HG02623 (cell line): ENCODE results near the gene MYO5C.
A peak's percentile ranks its signal among the peaks of the same experiment; 100 is the strongest.

Experiments used
- ATAC-seq: cut with Tn5 transposase; IDR thresholded peaks from one replicate; pipeline ENCODE4 v1.9.1; 2021; ENCODE audit warnings: moderate library complexity; ENCODE audit not compliant: unreplicated experiment

Gene MYO5C

DNA sequence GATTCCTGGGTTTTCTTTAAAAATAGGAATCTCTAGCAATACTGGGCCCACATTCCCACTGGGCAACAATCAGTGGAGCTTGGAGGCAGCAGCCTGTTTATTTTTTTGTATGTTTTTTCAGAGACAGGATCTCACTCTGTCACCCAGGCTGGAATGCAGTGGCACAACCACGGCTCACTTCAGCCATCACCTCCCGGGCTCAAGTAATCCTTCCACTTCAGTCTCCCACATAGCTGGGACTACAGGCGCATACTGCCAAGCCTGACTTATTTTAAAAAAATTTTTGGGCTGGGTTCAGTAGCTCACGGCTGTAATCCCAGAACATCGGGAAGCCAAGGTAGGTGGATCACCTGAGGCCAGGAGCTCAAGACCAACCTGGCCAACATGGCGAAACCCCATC is 75.4 kb downstream of the MYO5C start:
- ATAC-seq = no peak

DNA sequence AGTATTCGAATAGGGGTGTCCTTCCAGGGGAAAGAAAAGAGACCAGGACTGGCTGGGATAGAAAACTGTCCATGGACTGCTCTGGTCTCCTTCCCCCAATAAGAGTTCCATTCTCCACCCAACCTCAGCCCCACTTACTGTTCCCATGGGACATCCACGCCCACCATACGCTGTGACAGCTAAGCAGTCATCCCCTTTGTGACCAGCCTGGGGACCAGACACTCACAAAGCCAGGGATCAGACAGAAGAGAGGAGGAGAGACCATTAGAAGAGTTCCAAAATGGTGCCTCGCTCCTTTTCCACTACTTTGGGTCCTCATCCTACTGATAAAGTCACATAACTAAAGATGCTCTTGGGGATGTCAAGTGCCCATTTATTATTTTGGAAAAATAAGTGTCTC is 76.8 kb downstream of the MYO5C start:
- no peak for ATAC-seq

DNA sequence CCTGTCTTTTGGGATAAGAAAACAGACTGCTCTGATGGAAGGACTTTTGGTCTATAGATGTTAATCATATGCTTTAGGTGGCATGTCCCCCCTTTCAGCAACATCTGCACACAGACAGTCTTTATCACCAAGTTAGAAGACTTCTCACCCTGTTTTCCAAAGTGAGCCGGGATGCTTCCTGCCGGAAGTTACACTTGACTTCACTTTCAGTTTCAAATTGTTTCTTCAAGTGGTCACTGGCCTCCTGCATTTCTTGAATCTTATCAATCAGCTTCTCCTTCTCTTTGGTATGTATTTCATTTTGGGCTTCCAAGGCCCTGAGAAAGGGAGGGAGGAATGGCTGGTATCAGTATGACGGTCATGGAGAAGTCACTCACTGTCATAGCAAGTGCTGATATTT is 77.2 kb downstream of the MYO5C start:
- no peak for ATAC-seq

DNA sequence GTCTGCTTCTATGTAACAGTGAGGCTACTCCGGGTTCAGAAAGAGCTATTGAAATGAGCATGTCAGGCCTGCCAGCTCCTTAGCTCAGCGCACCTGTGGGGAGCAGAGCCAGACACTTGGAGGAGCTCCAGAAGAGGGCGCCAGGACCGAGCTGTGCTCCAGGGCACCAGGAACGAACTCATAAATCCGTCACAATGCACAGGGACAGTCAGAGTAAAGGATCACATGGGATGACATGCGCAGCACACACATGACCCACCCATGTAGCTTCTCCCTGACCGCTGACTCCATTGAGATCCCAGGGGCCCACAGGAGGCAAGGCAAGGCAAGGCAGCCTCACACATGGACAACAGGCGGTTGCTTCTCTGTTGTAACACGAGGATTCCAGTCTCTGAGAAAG is 78.4 kb downstream of the MYO5C start:
- no peak for ATAC-seq

DNA sequence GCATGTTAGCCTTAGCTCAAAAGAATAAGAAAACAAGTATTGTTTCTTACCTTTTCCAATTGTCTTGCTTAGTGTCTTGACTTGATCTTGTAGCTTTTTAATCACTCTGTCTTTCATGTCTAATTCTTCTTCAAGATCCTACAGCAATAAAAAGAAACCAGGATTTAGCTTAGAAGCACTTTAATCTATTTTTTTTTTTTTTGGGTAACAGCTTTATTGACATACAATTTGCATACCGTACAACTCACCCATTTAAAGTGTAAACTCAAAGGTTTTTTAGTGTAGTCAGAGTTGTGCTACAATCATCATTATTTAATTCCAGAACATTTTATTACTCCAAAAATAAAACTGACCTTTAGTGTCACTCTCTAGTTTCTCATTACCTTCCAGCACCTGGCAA is 81.1 kb downstream of the MYO5C start:
- ATAC-seq = no peak

DNA sequence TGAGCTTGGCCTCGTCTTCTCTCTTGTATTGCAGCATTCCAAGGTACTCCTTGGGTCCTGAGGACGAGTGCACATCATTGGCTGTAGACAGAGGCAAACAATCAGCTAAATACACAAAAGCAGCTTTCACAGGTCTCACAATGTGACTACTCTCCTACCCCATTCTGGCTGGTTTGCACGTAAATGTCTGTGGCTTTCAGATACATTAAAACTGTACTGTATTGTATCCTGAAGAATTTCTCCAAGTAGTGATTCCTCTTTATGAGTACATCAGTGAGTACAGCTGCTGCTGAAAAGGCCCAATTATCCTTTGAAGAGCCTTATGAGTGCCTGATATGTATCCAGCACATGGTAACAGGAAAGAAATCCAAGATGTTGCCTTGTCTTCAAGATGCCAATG is 82.4 kb downstream of the MYO5C start:
- no peak for ATAC-seq

DNA sequence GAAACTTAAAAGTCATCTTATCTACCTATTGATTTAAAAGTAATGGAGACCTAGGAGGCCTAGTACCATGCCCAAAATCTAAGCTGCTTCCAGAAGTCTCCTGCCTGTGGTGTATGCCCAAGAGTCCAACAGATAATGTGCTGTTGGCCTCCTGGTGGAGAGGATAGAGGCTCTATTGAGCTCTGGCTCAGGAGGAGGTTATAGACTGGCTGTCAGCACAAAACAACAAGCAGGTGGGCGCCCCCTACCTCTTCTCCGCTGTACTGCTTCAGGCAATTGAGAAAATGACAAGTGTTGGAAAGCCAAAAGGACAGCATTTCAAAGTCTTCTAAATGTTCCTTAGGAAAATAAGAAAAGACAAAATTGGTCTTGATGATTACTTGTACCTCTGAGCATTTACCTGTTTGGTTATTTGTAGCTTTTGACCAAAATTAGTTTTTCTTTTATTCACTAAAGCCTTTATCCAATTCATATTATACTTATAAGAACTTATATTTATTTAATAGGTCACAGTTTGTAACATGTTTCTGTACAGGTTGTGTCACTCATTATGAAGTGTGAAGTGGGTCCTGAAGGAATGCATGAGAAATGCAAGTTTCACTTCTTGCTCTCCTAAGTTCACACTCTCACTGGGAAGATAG is 87.2 kb downstream of the MYO5C start:
- peak; percentile 64 for ATAC-seq

DNA sequence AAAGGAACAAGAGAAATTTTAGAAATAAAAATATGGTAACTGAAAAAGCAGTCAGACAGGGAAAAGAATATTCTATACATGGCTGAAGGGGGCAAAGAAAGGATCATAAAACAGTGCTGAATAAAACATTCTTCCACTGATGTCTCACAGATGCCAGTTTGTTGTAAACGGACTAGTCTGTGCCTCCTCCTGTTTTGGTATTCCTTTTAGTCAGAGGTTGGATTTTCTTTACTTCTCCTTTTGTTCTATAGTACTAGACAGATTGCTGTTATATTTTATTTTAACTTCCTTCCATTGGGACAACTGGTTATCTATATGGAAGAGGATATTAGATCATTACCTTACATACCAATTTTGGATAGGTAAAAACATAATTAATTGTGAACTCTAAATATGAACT is 88.4 kb downstream of the MYO5C start:
- ATAC-seq = no peak

DNA sequence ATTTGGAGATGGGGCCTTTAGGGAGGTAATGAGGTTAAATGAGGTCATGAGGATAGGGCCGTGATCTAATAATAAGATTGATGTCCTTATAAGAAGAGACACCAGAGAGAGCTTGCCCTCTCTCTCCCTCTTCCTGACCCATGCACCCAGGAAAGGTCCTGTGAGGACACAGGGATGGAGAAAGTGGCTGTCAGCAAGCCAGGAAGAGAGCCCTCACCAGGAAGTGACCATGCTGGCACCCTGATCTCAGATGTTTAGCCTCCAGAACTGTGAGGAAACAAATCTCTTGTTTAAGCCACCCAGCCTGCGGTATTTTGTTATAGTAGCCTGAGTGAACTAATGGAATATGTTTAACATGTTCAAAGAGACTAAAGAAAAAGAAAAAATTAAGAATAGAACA is 89.2 kb downstream of the MYO5C start:
- ATAC-seq = no peak

DNA sequence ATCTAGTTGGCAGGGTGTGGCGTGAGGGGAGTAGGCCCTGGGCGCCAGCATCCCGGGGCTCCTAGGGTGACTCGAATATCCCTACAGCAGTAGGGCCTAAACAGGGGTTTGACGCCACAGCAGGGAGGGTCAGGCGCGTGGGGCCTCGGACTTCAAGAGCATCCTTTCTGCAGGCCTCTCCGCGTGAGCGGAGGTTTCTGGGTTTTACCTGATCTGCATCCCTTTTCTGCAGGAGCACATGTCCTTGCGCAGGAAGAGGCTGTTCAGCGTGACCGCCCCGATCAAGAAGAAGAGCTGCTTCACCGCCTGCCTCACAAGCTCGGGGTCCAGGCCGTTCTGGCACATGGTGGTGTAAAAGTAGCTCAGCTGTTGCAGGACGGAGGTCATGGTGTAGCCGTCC is 90.9 kb downstream of the MYO5C start:
- no peak for ATAC-seq

DNA sequence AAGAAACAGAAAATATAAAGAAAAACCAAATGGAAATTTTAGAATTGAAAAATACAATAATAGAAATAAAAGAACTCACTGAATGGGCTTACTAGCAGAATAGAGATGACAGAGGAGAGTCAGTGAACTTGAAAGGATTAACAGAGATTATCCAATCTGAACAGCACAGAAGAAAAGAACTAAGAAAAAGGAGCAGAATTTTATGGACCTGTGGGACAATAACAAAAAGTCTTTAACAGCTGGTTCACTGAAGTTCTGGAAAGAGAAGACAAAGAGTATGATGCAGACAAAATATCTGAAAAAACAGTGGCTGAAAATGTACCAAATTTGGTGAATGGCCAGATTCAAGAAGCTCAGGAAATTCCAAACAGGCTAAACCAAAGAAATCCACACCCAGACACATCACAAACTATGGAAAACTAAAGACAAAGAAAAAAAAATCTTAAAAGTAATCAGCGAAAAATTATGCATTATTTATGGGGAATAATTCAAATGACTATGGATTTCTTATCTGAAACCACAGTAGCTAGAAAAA is 94.7 kb downstream of the MYO5C start:
- no peak for ATAC-seq

DNA sequence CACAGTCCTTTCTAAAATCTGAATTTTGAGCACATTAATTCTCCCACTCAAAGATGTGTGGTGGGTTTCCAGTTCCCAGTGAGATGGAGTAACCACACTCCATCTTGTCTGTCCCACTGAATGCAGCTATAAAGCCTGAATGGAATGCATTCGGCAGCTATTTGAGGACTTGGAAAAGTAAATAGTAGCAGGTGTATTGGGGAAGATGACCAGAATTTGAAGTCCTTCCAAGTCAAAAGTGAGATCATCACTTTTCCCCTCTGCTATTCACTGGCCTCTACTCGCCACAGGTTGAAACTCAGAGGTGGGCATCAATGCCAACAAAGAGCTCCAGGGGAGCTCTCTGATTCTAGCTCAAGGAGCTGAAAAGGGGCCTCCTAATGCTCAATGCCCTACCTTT is 96.3 kb downstream of the MYO5C start:
- no peak for ATAC-seq

DNA sequence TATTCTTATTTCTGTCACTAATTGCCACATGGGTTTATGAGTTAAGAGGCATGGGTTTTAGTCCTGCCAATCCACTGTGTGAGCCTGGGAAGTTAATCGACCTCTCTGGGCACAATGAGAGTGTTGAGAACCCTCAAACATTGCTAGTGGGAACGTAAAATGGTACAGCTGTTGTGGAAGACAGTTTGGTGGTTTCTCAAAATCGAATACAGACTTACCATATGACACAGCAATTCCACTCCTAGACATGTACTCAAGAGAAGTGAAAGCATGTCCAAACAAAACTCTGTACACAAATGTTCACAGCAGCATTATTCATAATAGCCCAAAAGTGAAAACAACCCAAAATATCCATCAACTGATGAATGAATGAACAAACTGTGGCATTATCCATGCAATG is 98.7 kb downstream of the MYO5C start:
- no peak for ATAC-seq

DNA sequence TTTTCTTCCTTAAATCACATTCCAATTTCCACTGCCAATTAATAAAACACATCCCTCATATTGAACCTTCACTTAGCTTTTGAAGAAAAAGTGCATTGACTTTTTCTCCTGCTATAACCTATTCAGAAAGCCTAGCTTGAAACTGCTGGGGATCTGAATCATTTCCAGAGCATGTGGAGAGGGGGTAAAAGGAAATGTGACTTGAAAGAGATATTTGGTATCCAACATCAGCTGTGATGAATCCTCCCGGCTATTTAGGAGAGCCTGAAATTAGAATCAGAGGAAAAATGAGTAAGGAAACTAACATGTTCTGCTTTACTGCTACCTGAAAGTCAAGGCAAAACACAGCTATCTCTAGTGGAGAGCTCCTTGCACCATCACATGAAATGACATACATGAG is 101.8 kb downstream of the MYO5C start:
- ATAC-seq = no peak

DNA sequence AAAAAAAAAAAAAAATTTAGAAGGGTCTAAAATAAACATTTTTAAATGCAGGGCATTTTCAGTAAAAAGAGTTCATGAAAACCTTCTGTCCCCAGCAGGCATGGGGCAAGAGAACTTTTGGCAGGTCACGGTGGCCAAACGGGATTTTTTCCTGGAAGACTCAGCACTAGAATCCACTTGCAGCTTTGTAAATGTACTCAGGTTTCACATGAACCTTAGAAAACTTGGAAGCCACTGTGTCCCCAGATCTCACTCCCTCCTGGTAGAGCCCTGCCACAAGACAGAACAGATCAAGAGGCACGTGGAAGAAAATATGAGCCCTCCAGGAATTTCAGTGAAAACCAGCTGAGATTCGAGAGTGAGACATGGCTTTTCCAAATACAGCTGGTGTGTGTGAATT is 102.3 kb downstream of the MYO5C start:
- no peak for ATAC-seq

DNA sequence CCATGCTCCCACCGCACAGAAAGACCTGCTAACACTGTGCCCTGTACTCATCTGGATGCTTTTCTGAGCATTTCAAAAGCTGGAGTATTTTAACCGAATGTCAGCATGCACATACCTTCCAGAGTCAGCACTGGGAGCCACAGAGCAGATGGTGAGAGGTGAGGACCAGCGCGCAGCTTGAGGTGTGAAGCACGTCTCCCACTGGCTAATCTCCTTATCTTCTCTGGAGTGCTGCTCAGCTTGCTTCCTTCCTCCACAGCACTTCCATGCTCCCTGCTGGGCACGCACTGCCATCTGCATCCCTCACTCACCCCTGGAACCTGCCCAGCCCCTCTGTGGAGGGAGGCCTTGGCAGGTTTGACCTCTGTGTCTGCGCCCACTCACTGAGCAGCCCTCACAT is 104.4 kb downstream of the MYO5C start, which contains the start of gene GNB5:
Gene GNB5 (minus strand): TSS at position 186 of the 400 bp plus-strand sequence. CDS start 6,716 bp downstream, outside the sequence.
- no peak for ATAC-seq

DNA sequence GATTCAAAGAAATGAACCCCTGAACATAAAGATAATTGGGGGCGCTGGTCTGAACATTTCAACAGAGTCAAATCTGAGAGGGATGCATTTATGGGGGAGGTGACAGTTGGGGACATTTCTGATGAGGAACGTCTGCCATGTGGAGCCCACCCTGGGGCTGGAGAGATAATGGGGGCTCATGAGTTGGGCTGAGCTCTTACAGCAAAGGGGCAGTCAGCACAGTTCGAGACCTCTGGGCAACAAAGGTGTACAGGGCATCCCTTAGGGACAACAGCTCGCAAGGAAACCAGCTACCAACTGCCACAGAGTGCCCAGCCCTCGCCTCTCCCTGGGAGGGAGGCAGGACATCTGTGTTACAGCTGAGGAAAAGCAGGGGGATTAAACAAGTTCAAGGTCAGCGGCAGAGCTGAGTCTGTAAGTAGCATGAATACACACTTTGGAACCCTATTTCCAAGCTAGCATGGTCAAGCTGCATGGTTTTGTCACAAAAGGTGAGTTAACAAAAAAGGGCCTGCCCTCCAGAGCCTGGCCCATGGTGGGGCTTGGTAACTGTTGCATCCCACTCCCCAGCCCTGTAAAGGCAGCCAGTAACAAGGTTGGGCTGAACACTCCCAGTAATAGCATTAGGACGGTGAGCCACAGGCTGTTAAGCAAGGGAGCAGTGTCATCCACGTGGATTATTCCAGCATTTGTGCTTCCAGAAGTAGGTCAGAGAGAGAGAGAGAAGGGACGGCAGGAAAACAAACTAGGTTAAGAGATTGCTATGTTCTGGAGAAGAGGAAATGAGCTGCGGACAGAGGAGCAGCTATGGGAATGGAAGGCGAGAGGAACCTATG is 108.7 kb downstream of the MYO5C start:
- ATAC-seq = no peak

DNA sequence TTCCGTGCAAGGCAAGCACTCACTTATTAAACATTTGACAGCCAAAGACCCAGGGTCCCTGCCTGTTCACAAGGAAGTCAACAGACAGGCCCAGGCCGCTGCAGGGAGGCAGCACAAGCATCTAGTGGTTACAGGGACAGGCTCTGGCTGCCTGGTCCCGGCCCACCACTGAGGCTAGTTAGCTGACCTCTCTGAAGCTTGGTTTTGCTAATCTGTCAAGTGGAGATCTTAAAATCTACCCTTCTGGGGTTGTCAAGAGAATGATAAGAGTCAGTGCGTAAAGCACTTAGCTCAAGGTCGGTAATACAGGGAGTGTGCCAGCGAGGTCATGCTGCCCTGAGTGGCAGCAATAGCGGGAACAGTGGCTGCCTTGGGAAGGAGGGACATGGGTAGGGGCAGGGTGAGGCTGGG is 110.4 kb downstream of the MYO5C start:
- ATAC-seq = no peak

DNA sequence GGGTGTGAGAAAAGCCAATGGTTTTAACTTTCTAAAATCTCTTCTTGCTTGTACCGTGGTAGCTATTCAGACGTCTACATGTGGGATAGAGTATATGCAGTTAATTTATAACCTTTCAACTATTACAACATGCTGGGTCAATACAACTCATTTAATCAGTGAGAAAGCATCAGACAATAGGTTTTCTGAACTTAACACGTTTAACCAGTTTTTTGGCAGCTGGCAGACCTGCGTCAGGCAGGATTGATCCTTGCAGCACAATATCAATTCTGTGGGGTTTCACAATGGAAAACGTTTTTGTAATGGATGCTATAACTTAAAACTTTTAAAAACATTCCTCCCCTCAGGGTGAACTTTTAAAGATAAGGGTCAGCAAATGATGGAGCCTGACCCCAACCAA is 110.9 kb downstream of the MYO5C start:
- ATAC-seq = no peak

DNA sequence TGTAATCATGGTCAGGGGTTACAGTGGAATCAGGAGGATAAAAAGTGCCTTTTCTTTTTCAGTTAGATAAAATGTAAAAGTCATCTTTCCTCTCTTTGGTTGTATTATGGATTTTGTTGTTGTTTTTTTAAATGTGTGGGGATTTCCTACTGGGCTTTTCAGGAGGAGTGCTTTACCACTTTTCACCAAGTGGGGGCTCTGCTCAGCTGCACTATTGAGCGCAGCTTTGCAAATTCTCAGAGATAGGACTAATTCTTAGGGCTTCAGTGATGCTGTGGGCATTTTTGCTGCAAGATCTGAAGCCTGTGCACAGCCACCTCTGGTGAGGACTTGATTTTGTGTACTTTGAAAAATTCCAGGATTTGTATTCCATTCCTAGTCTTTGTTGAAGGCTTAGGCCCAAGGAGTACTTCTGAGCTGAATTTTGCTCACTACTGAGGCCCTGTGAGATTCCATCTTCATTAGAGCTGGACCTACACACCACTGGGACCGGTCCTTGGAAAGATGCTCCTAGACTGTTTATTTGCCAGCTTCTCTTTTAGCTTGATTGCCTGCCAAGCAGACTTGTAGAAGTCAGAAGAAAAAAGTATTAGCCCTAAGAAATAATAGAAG is 111.9 kb downstream of the MYO5C start:
- ATAC-seq = no peak

DNA sequence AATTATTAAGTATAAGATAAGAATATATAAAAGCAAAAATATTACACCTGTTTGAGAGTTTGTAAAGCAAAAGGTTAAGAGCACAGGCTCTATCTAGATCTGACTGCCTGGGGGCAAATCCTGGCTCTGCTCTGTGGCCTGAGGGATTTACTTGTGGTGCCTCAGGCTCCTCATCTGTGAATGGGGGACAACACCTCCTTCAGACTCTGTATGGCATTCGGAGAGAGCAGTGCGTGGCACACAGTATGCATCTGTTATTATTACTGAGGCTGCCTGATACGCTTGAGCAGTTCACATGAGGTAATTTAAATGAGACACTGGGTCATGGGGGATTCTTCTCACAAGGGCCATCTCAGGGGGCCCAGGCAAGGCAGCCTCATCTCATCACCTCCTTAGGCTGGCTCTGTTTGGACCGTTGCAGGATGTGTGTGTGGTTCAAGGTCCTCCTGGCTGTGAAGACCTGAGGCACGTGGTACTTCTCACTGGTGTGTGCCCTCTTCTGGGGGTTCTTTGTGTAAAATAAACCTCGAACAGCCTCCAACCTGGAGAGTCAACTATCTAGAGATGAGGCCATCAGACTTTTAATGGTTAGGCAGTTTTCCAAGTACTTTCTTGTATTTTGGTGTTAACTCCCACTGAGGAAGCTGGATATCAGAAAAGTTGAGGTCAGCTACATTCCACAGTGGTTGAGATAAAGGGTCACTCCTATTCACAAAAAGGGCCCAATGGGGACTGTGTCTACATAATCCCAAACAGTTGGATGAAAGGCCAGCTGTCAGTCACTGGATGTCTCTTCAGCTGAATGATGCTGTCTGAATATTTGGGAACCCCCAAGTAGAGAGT is 113.4 kb downstream of the MYO5C start:
- ATAC-seq = no peak
